OCI-LY3 (cell line): Measurements from ENCODE around the gene MEN1.

Experiments
- H2AFZ ChIP-seq: fragments of 200-600, 300-600 bp; shearing (Covaris generic); 2 replicates; pipeline ENCODE4 v1.6.0; 2014; ENCODE audit warnings: antibody characterized with exemption, low read depth, low read length
- H3K27ac ChIP-seq: fragments of 200-600, 300-600 bp; sonication (generic); 2 replicates; pipeline ENCODE4 v1.5.1; 2014; ENCODE audit warnings: mild to moderate bottlenecking, low read length, moderate library complexity, mixed read lengths
- H3K27me3 ChIP-seq: fragments of 200-600, 300-600 bp; sonication (generic); 2 replicates; pipeline ENCODE4 v1.6.1; 2014; ENCODE audit warnings: low read depth, low read length, mixed read lengths
- H3K36me3 ChIP-seq: fragments of 200-600, 300-600 bp; sonication (generic); replicated peaks from 2 replicates; pipeline ENCODE3; 2014; ENCODE audit warnings: low read depth, low read length, mixed read lengths
- H3K4me1 ChIP-seq: fragments of 300-600, 200-600 bp; sonication (generic); 2 replicates; pipeline ENCODE4 v1.6.1; 2014; ENCODE audit warnings: low read length, mixed read lengths
- H3K4me2 ChIP-seq: fragments of 200-600, 300-600 bp; sonication (generic); 2 replicates; pipeline ENCODE4 v1.6.1; 2014; ENCODE audit warnings: low read length, mixed read lengths
- H3K4me3 ChIP-seq: fragments of 300-600, 200-600 bp; sonication (generic); 2 replicates; pipeline ENCODE4 v1.5.1; 2014; ENCODE audit warnings: antibody characterized with exemption, mild to moderate bottlenecking, low read length, moderate library complexity
- H3K79me2 ChIP-seq: fragments of 300-600, 200-600 bp; shearing (Covaris generic); 2 replicates; pipeline ENCODE4 v1.6.1; 2014; ENCODE audit warnings: mild to moderate bottlenecking, low read length, mixed read lengths
- H3K9ac ChIP-seq: fragments of 300-600, 200-600 bp; shearing (Covaris generic); 2 replicates; pipeline ENCODE4 v1.6.0; 2014; ENCODE audit warnings: mild to moderate bottlenecking, low read length, moderate library complexity
- H3K9me3 ChIP-seq: fragments of 200-600, 300-600 bp; shearing (Covaris generic); 2 replicates; pipeline ENCODE4 v1.6.1; 2014; ENCODE audit warnings: low read length, mixed read lengths; ENCODE audit not compliant: insufficient read depth
- H4K20me1 ChIP-seq: fragments of 200-600, 300-600 bp; sonication (generic); 2 replicates; pipeline ENCODE4 v1.6.1; 2016; ENCODE audit warnings: low read length, mixed read lengths; ENCODE audit not compliant: insufficient read depth
- CTCF ChIP-seq: fragments of 200-600, 300-600 bp; sonication (generic); IDR thresholded peaks from 2 replicates; pipeline ENCODE4 v1.5.1; 2014; ENCODE audit warnings: antibody characterized with exemption, low read length, low read depth
- EZH2phosphoT487 ChIP-seq: fragments of 200-600 bp; shearing (Covaris generic); IDR thresholded peaks from 2 replicates; pipeline ENCODE4 v1.6.1; 2018; ENCODE audit warnings: antibody characterized with exemption, mixed run types, low read depth

The MEN1 gene

GRCh38 chr11:64796047-64796756 is 14.1 kb downstream of the MEN1 start:
- Histone ChIP-seq H3K4me2 (no peak overlapping the region), H3K4me3 (no peak overlapping the region), H3K27ac (no peak overlapping the region), H4K20me1 (no peaks in the 10 kb centered on the region), H3K4me1 (peaks cover 2% of the 10 kb centered on the region; the same call in 1 of the 2 replicates), H3K27me3 (no peaks in the 10 kb centered on the region), H3K79me2 (no peaks in the 10 kb centered on the region), H2AFZ (no peak overlapping the region), H3K9ac (no peak overlapping the region), H3K9me3 (no peaks in the 10 kb centered on the region), H3K36me3 (peaks cover 40% of the 10 kb centered on the region)
- TF ChIP-seq CTCF: no peak
- no peak for TF ChIP-seq EZH2phosphoT487

GRCh38 chr11:64794526-64794925 is 15.8 kb downstream of the MEN1 start:
- H3K9me3 ChIP-seq: no peaks in the 10 kb centered on the region
- H3K79me2 ChIP-seq: no peaks in the 10 kb centered on the region
- H3K36me3 ChIP-seq: peaks cover 35% of the 10 kb centered on the region
- no peak overlapping the region for H2AFZ ChIP-seq
- H3K27ac ChIP-seq: no peak overlapping the region
- no peaks in the 10 kb centered on the region for H3K27me3 ChIP-seq
- H3K4me1 ChIP-seq: no peaks in the 10 kb centered on the region
- no peaks in the 10 kb centered on the region for H4K20me1 ChIP-seq
- no peak overlapping the region for H3K4me2 ChIP-seq
- H3K9ac ChIP-seq: no peak overlapping the region
- no peak for TF ChIP-seq CTCF
- TF ChIP-seq EZH2phosphoT487: no peak
- no peak overlapping the region for H3K4me3 ChIP-seq

- H4K20me1 ChIP-seq: no peaks in the 10 kb centered on the region
- no peak overlapping the region for H3K4me3 ChIP-seq
- H3K27ac ChIP-seq: no peak overlapping the region
- no peak for TF ChIP-seq EZH2phosphoT487
- TF ChIP-seq CTCF: no peak
- H2AFZ ChIP-seq: no peak overlapping the region
- no peak overlapping the region for H3K9ac ChIP-seq
- no peaks in the 10 kb centered on the region for H3K9me3 ChIP-seq
- H3K4me1 ChIP-seq: no peaks in the 10 kb centered on the region
- peaks cover 31% of the 10 kb centered on the region for H3K36me3 ChIP-seq
- H3K27me3 ChIP-seq: no peaks in the 10 kb centered on the region
- H3K79me2 ChIP-seq: no peaks in the 10 kb centered on the region
- no peak overlapping the region for H3K4me2 ChIP-seq
These were observed 16.8 kb downstream of the MEN1 start for GRCh38 chr11:64793271-64794160.

GRCh38 chr11:64792482-64792881 is 17.9 kb downstream of the MEN1 start:
- H3K4me1 ChIP-seq: no peaks in the 10 kb centered on the region
- H3K27me3 ChIP-seq: no peaks in the 10 kb centered on the region
- H3K36me3 ChIP-seq: peaks cover 35% of the 10 kb centered on the region
- H3K9me3 ChIP-seq: no peaks in the 10 kb centered on the region
- no peak overlapping the region for H3K4me3 ChIP-seq
- TF ChIP-seq CTCF (no peak), EZH2phosphoT487 (no peak)
- H3K9ac ChIP-seq: no peak overlapping the region
- no peaks in the 10 kb centered on the region for H4K20me1 ChIP-seq
- H2AFZ ChIP-seq: no peak overlapping the region
- no peak overlapping the region for H3K4me2 ChIP-seq
- no peaks in the 10 kb centered on the region for H3K79me2 ChIP-seq
- H3K27ac ChIP-seq: no peak overlapping the region
